BE2C (cell line): ENCODE measurements around the gene DEPDC1.
"Not testable (repeated sequence)": the region's sequence is repeated elsewhere in the genome, so short reads cannot be mapped to it uniquely, and the experiment has no call there.

ENCODE experiments used
- DNase-seq: peaks from one replicate; pipeline ENCODE4 v3.0.0-alpha.2; 2020
- H3K27me3 ChIP-seq: fragments of 250-450 bp; sonication (Bioruptor Pico); 2 replicates; pipeline ENCODE4 v1.5.1; 2020; ENCODE audit warnings: mild to moderate bottlenecking
- H3K36me3 ChIP-seq: fragments of 250-450 bp; sonication (Bioruptor Pico); 2 replicates; pipeline ENCODE4 v1.5.1; 2020; ENCODE audit warnings: mild to moderate bottlenecking
- H3K4me1 ChIP-seq: fragments of 250-450 bp; sonication (Bioruptor Pico); 2 replicates; pipeline ENCODE4 v1.5.1; 2020
- H3K4me3 ChIP-seq: 2 replicates; pipeline ENCODE4 v1.5.1; 2011; ENCODE audit warnings: low read depth, low read length
- H3K9me3 ChIP-seq: fragments of 250-450 bp; sonication (Bioruptor Pico); 2 replicates; pipeline ENCODE4 v1.5.1; 2020
- TF ChIP-seq, protein P1 (sequence below): IDR thresholded peaks from 2 replicates; pipeline ENCODE4 v1.5.1; 2012; ENCODE audit warnings: mild to moderate bottlenecking, low read depth, low read length

DEPDC1 gene

DNA sequence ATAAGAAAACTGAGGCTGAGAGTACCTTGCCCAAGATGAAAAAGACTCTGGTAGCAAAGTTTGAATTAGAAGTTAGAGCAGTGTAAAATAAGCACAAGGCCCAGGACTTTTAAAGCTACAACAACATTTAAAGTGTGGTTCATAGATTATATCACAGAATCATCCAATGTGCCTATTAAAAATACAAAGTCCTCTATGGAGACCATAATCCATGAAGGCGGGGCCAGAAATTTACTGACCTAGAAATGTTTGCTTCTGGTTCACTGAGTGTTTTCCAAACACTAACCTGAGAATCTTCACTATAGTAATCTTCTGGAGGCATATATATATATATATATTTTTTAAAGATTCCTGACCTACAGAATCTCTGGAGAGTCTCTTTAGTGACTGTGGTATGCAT, 12.3 kb downstream of the DEPDC1 start:
- TF ChIP-seq, protein P1, sequence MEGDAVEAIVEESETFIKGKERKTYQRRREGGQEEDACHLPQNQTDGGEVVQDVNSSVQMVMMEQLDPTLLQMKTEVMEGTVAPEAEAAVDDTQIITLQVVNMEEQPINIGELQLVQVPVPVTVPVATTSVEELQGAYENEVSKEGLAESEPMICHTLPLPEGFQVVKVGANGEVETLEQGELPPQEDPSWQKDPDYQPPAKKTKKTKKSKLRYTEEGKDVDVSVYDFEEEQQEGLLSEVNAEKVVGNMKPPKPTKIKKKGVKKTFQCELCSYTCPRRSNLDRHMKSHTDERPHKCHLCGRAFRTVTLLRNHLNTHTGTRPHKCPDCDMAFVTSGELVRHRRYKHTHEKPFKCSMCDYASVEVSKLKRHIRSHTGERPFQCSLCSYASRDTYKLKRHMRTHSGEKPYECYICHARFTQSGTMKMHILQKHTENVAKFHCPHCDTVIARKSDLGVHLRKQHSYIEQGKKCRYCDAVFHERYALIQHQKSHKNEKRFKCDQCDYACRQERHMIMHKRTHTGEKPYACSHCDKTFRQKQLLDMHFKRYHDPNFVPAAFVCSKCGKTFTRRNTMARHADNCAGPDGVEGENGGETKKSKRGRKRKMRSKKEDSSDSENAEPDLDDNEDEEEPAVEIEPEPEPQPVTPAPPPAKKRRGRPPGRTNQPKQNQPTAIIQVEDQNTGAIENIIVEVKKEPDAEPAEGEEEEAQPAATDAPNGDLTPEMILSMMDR: no peak
- H3K9me3 ChIP-seq: no peaks in the 10 kb centered on the region
- H3K36me3 ChIP-seq: peaks cover 5% of the 10 kb centered on the region; the same call in 1 of the 2 replicates
- H3K27me3 ChIP-seq: no peaks in the 10 kb centered on the region
- no peak overlapping the region for H3K4me3 ChIP-seq
- no peak for DNase-seq
- H3K4me1 ChIP-seq: no peaks in the 10 kb centered on the region

DNA sequence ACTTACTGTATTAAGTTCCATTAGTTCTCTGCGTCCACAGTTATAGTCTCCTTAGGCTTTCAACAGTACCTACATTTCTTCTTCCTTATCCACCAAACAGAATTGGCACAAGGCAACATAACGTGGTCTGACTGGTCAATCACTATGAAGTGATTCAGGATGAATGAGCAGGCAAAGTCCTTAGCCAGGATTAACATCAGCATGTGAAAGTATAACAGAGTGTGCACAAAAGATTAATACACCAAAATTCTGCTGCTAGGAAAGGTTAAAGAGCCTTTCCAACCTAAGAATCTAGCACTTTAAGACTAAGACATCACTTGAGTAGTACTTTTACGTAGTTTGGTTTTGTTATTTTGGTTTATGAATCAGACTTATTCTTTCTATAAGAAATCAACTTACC, 15.8 kb downstream of the DEPDC1 start:
- Histone ChIP-seq H3K4me1 (no peaks in the 10 kb centered on the region), H3K27me3 (no peaks in the 10 kb centered on the region), H3K4me3 (no peak overlapping the region), H3K9me3 (no peaks in the 10 kb centered on the region), H3K36me3 (peaks cover 5% of the 10 kb centered on the region)
- TF ChIP-seq, protein P1: no peak
- no peak for DNase-seq

DNA sequence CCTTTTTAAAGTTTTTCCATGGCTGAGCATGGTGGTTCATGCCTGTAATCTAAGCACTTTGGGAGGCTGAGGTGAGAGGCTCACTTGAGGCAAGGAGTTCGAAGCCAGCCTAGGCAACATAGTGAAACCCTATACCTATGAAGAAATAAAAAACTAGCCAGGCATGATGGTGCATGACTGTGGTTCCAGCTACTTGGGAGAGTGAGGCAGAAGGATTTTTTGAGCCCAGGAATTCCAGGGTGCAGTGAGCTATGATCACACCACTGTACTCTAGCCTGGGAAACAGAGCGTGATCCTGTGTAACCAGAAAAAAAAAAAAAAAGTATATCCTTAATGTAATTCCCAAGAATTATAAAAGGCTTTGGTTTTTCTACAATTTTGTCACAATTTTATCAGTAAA, 17.4 kb downstream of the DEPDC1 start:
- TF ChIP-seq, protein P1: no peak
- H3K27me3 ChIP-seq: no peaks in the 10 kb centered on the region
- no peaks in the 10 kb centered on the region for H3K9me3 ChIP-seq
- no peaks in the 10 kb centered on the region for H3K4me1 ChIP-seq
- DNase-seq: no peak
- H3K4me3 ChIP-seq: no peak overlapping the region
- peaks cover 5% of the 10 kb centered on the region for H3K36me3 ChIP-seq

DNA sequence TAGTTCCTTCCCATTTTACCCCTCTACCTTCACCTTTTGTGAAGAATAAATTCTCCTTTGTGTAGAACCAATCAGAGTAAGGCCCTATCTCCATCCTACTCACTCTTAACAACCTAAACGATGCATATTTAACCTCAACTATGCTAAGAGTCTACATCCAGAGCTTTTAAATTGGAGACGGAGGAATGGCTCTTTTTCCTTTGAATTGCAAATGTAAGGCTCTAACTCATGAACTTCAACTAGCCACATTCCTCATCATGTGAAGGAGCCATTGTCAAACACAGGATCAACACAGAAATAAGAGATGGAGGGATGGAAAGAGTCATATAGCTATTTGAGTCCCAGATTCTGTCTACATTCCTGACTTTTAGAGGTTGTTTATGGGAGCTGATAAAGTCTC, 18.2 kb downstream of the DEPDC1 start:
- H3K27me3 ChIP-seq: no peaks in the 10 kb centered on the region
- H3K9me3 ChIP-seq: no peaks in the 10 kb centered on the region
- peaks cover 5% of the 10 kb centered on the region for H3K36me3 ChIP-seq
- H3K4me1 ChIP-seq: no peaks in the 10 kb centered on the region
- no peak for DNase-seq
- TF ChIP-seq, protein P1: no peak
- H3K4me3 ChIP-seq: no peak overlapping the region

DNA sequence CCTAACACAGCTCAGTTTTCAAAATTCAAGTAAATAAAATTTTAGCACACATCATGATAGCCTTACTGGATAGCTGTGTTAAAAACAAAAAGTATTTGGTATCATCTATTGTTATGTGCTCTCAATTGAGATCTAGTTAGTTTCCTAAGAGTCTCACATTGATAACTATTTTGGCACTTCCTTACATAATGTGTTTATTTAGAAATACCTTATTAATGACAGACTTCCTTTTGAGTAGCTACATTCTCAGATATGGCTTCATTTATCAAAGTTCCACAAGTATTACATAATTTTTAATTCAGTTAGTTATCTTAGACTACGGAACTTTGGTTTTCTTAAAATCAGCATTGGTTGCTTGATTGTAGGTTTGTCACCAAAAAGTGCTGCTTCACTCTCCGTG, 20.3 kb downstream of the DEPDC1 start:
- not testable (repeated sequence) for H3K36me3 ChIP-seq, H3K9me3 ChIP-seq, H3K27me3 ChIP-seq, H3K4me1 ChIP-seq, DNase-seq, H3K4me3 ChIP-seq

DNA sequence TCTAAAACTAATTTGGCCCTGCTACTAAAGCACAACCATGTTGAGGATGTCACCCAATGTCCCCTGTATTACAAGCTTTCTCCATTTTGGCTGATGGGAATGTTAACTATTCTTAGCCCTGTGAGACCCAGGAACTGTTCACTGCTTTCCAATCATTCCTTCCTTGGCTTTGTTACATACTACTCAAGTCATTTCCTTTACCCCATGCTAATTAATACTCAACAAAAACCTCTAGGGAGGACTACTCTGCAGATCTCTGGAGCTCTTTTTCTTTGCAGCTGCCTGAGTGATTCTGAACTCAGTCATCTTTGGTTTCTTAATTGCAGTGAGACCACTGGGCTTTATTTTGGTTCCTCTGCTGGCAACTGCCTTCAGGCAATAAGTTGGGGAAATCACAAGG, 23.8 kb downstream of the DEPDC1 start:
- Histone ChIP-seq H3K36me3 (no peaks in the 10 kb centered on the region), H3K27me3 (no peaks in the 10 kb centered on the region), H3K4me1 (no peaks in the 10 kb centered on the region), H3K9me3 (no peaks in the 10 kb centered on the region), H3K4me3 (no peak overlapping the region)
- no peak for DNase-seq
- TF ChIP-seq, protein P1: no peak

DNA sequence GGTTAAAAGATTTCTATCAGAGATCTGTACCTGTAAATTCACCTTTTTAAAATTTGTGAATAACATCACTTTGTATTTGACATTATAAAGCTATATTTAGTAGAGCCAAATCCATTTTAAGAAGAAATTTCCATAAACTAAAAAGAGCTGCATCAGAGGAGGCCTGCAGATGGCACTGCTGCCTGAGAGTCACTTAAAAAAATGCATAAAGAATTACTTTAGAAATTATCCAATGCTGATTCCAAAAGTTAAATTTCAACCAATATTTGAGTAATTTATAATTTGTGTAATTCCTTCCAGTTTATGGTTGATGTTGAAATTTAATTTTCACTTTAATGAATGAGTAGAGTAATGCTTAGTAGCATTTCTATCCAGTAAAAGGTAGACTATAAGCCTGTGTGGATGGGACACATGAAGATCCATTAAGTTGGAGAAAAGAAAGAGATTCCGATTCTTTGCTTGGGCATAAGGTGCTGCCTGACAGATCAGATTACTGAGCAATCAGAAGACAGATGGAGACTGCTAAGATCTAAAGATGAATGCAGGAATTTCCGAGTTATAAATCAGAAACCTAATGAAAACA, 26.4 kb downstream of the DEPDC1 start:
- H3K4me1 ChIP-seq: no peaks in the 10 kb centered on the region
- TF ChIP-seq, protein P1: peak; percentile 52
- no peaks in the 10 kb centered on the region for H3K9me3 ChIP-seq
- H3K4me3 ChIP-seq: no peak overlapping the region
- no peaks in the 10 kb centered on the region for H3K27me3 ChIP-seq
- no peak for DNase-seq
- no peaks in the 10 kb centered on the region for H3K36me3 ChIP-seq
